GM18508 (cell line): ENCODE results near the gene UBE2E2.

Experiments
- ATAC-seq: cut with Tn5 transposase; IDR thresholded peaks from one replicate; pipeline ENCODE4 v1.9.1; 2021; ENCODE audit warnings: moderate number of reproducible peaks; ENCODE audit not compliant: insufficient read depth, unreplicated experiment

Gene UBE2E2

GRCh38 chr3:23494967-23495366, 291.8 kb downstream of the UBE2E2 start:
- no peak for ATAC-seq

GRCh38 chr3:23495507-23495906, 292.4 kb downstream of the UBE2E2 start:
- no peak for ATAC-seq

- no peak for ATAC-seq
Measured at GRCh38 chr3:23496165-23496564, 293.0 kb downstream of the UBE2E2 start.

- ATAC-seq, result no peak
Measured at GRCh38 chr3:23497156-23497555, 294.0 kb downstream of the UBE2E2 start.

GRCh38 chr3:23501201-23501802, 298.2 kb downstream of the UBE2E2 start:
- no peak for ATAC-seq

GRCh38 chr3:23508464-23508863, 305.3 kb downstream of the UBE2E2 start:
- no peak for ATAC-seq

- no peak for ATAC-seq
Measured at GRCh38 chr3:23518441-23518840, 315.3 kb downstream of the UBE2E2 start.

- peak; percentile 73 for ATAC-seq
Measured at GRCh38 chr3:23519314-23520208, 316.4 kb downstream of the UBE2E2 start.

GRCh38 chr3:23527326-23527725, 324.2 kb downstream of the UBE2E2 start:
- ATAC-seq, result no peak

GRCh38 chr3:23533596-23533995, 330.5 kb downstream of the UBE2E2 start:
- no peak for ATAC-seq

- ATAC-seq, result no peak
Measured at GRCh38 chr3:23533996-23534395, 330.9 kb downstream of the UBE2E2 start.

GRCh38 chr3:23537101-23537551, 334.0 kb downstream of the UBE2E2 start:
- no peak for ATAC-seq

- ATAC-seq, result no peak
Measured at GRCh38 chr3:23539185-23539584, 336.1 kb downstream of the UBE2E2 start.

GRCh38 chr3:23540600-23540999, 337.5 kb downstream of the UBE2E2 start:
- no peak for ATAC-seq

- no peak for ATAC-seq
Measured at GRCh38 chr3:23542079-23542478, 339.0 kb downstream of the UBE2E2 start.

- ATAC-seq, result no peak
Measured at GRCh38 chr3:23546181-23546580, 343.1 kb downstream of the UBE2E2 start.

GRCh38 chr3:23547905-23548650, 345.0 kb downstream of the UBE2E2 start:
- ATAC-seq, result no peak

- ATAC-seq, result no peak
Measured at GRCh38 chr3:23548706-23549105, 345.6 kb downstream of the UBE2E2 start.

GRCh38 chr3:23549148-23549910, 346.2 kb downstream of the UBE2E2 start:
- ATAC-seq, result no peak

GRCh38 chr3:23550402-23550801, 347.3 kb downstream of the UBE2E2 start:
- ATAC-seq, result peak; percentile 64
